HG02678 (cell line): ENCODE results near the gene KDM7A.

ENCODE experiments used
- ATAC-seq: cut with Tn5 transposase; IDR thresholded peaks from one replicate; pipeline ENCODE4 v1.9.1; 2021; ENCODE audit warnings: mild to moderate bottlenecking, moderate library complexity; ENCODE audit not compliant: unreplicated experiment

Gene KDM7A

DNA sequence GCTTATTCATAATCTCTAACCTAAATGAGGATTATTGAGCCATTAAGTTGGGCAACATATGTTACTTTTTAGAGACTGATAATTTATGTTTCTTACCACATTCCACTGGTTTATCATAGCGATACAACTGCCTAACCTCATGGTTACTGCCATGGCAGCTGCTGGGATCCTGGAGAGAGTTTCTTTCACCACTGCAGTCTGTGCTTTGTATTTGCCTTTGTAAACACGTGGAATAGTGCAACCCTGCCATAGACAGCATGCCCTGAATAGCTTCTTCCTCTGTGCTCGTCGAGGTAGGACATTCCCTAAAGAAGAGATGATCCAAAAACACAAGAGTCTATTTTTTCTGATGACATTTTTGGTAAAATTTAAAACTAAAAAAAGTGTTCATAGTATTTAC lies 80.3 kb downstream of the KDM7A start:
- ATAC-seq = no peak

- ATAC-seq = no peak
Observed at GRCh38 chr7:140093375-140093774, 83.4 kb downstream of the KDM7A start.

DNA sequence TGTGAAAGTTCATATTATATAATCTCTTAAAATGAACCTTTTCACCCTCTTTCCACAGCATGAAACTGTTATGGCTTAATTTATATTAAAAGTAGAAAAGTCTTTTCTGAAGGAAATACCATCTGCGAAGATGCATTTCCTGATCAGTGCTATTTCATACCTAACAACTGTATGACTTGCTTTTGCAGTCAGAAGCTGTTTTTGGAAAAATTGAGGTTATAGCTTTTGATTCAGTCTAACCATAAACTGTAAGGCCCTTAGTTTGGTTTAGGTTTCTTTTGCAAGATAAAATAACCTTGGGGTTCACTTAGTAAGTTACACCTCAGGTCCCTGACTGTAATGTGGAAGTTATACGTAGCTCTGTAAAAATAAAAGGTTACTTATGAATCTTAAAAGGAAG lies 91.3 kb downstream of the KDM7A start:
- no peak for ATAC-seq

- peak; percentile 96 for ATAC-seq
Observed at GRCh38 chr7:140084972-140085371, 91.8 kb downstream of the KDM7A start.

GRCh38 chr7:140084142-140084655 lies 92.6 kb downstream of the KDM7A start:
- no peak for ATAC-seq

GRCh38 chr7:140082770-140083169 lies 94.0 kb downstream of the KDM7A start:
- no peak for ATAC-seq

- ATAC-seq = no peak
Observed at GRCh38 chr7:140081774-140082425, 94.9 kb downstream of the KDM7A start.

DNA sequence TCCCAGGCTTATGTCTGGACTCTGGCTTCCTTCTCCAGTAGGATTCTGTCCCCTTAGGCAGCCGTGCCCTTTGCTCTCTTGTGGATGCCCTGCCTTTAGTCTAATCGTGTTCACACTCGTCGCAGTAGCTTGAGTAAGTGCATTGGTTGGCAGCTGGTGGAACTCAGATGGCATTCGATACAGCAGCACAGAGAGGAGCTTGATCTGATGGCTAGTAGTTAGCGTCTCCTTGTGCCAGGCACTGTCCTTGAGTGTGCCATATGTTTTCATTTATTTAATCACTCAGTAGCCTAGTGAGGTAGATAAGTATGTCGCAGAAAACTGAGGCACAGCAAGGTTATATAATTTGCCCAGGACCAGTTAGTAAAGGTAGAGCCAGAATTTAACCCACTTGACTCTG lies 95.9 kb downstream of the KDM7A start:
- no peak for ATAC-seq

DNA sequence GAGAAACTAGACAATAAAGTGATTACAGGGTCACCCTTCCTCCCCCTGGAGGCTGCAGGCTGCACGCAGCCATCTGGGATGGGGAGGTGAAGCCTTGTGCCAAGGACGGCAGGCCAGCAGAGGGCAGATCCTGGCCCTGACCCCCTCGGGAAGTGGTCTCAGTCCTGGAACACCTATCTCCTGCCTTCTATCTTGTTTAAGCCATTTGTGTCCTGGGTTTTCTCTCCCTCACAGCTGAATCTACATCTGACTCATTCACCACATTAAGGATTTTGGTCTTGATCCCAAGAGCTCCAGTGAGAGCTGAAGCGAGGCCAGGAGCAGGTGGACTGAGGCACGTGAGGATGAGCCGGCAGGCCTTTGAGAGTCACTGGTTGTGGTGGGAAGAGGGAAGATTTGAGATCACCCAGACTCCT lies 97.7 kb downstream of the KDM7A start:
- no peak for ATAC-seq

GRCh38 chr7:140078392-140078791 lies 98.4 kb downstream of the KDM7A start:
- ATAC-seq = no peak

DNA sequence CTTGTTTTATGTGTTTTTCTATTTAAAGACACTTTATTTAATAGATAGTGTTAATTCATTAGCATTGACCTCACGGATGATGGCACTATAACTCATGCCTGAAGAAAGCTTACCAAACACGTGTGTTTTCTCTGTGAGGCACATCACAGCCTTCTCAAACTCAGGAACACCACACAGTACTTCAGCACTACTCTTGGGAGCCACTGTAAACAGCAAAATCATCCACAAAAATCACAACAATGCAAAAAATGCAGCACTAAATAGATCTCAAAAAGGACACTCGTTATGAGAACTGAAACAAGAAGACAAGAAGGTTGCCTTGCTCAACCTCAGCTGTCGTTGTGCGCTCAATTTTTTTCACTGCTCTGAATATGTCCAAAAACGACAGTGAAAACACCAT lies 102.0 kb downstream of the KDM7A start:
- no peak for ATAC-seq

DNA sequence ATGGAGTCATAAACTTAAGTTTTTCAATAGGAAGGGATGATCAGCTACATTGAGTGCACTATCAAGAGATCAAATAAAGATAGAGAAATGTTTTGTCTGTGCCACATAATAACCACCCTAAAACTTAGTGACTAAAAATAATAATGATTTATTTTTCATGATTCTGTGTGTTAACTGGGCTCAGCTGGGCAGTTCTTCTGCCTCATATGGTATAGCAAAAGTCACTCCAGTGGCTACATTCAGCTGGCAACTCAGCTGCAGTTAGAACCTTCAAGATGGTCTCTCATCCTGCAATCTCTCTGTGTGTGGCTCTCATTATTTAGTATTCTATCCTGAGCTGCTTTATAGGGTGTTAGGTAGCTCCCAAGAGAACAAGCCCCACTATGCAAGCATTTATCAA lies 106.2 kb downstream of the KDM7A start:
- ATAC-seq = no peak

- no peak for ATAC-seq
Observed at GRCh38 chr7:140069298-140069949, 107.4 kb downstream of the KDM7A start.

- no peak for ATAC-seq
Observed at GRCh38 chr7:140068033-140068432, 108.8 kb downstream of the KDM7A start.

GRCh38 chr7:140067052-140067451 lies 109.7 kb downstream of the KDM7A start:
- ATAC-seq = no peak

GRCh38 chr7:140062528-140063299 lies 114.1 kb downstream of the KDM7A start, which contains the start of gene PARP12:
Gene PARP12, minus strand, starts transcription at chr7:140062951. Its CDS starts 104 bp downstream, at chr7:140062847.
- peak; percentile 86 for ATAC-seq

- peak; percentile 29 for ATAC-seq
Observed at GRCh38 chr7:140062118-140062527, 114.7 kb downstream of the KDM7A start.

- no peak for ATAC-seq
Observed at GRCh38 chr7:140061607-140061930, 115.2 kb downstream of the KDM7A start.

- no peak for ATAC-seq
Observed at GRCh38 chr7:140060788-140061606, 115.8 kb downstream of the KDM7A start.

DNA sequence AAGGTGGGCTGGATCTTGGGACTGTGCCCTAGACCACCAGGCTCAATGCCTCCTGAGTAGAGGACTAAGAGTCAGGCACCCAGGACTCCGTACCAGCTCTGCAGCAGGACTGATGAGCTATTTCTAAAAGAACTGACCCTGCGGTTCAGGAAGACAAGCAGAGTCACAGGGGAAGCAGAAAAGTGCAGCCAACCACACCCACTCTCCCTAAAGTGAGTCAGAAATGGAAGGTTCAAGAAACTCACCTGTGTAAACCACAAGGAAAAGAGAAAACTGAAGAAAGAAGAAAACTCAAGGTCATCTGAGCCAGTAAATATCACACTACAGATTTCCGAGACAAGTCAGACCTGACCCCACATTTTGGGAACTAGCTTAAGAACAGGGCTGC lies 116.5 kb downstream of the KDM7A start:
- no peak for ATAC-seq
